Measurements from ENCODE around the gene IMMP2L. TPM values are rescaled to one million over a fixed set of nuclear protein-coding genes. Genes with fewer than 3 reads are reported as not detected.

Gene IMMP2L
- total and polyA plus RNA-seq, 2 of the 13 experiments (the other 11 are each of a cell fraction or from before 2014, with no cell fraction given), result 7.8 to 16.9 TPM

DNA sequence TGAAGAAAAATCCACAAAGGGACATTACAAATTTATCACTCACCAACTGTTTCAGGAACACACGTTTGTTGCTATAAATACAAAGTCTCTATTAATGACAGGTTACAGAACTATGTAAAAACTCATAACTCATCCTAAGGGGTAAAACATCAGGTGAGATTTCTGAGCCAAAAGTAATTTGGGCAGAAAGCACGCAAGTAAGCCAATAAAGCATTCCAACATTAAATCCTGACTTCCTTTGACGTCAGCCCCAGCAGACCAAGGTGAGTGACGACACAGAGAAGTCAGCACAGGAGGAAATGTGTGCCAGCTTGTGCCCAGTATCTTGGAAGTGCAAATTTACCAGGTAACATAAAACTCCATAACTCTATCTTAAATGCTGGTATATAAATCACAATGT, 45.7 kb downstream of the IMMP2L start:
- no peak for DNase-seq (ENCODE audit: low spot score)
- BruUV-seq (replicated peaks), result no TSS peak
- no peak for TF ChIP-seq BORCS8-MEF2B (CRISPR knock-in tag; IDR thresholded peaks at IDR 0.05)
- TF ChIP-seq IKZF5 (CRISPR knock-in tag; IDR thresholded peaks at IDR 0.05), result no peak
- no peak for TF ChIP-seq PPARG (CRISPR knock-in tag; conservative IDR thresholded peaks at IDR 0.05)
- TF ChIP-seq ZNF569 (CRISPR knock-in tag; IDR thresholded peaks at IDR 0.05; ENCODE audit: borderline replicate concordance), result no peak
- TF ChIP-seq, protein P1, sequence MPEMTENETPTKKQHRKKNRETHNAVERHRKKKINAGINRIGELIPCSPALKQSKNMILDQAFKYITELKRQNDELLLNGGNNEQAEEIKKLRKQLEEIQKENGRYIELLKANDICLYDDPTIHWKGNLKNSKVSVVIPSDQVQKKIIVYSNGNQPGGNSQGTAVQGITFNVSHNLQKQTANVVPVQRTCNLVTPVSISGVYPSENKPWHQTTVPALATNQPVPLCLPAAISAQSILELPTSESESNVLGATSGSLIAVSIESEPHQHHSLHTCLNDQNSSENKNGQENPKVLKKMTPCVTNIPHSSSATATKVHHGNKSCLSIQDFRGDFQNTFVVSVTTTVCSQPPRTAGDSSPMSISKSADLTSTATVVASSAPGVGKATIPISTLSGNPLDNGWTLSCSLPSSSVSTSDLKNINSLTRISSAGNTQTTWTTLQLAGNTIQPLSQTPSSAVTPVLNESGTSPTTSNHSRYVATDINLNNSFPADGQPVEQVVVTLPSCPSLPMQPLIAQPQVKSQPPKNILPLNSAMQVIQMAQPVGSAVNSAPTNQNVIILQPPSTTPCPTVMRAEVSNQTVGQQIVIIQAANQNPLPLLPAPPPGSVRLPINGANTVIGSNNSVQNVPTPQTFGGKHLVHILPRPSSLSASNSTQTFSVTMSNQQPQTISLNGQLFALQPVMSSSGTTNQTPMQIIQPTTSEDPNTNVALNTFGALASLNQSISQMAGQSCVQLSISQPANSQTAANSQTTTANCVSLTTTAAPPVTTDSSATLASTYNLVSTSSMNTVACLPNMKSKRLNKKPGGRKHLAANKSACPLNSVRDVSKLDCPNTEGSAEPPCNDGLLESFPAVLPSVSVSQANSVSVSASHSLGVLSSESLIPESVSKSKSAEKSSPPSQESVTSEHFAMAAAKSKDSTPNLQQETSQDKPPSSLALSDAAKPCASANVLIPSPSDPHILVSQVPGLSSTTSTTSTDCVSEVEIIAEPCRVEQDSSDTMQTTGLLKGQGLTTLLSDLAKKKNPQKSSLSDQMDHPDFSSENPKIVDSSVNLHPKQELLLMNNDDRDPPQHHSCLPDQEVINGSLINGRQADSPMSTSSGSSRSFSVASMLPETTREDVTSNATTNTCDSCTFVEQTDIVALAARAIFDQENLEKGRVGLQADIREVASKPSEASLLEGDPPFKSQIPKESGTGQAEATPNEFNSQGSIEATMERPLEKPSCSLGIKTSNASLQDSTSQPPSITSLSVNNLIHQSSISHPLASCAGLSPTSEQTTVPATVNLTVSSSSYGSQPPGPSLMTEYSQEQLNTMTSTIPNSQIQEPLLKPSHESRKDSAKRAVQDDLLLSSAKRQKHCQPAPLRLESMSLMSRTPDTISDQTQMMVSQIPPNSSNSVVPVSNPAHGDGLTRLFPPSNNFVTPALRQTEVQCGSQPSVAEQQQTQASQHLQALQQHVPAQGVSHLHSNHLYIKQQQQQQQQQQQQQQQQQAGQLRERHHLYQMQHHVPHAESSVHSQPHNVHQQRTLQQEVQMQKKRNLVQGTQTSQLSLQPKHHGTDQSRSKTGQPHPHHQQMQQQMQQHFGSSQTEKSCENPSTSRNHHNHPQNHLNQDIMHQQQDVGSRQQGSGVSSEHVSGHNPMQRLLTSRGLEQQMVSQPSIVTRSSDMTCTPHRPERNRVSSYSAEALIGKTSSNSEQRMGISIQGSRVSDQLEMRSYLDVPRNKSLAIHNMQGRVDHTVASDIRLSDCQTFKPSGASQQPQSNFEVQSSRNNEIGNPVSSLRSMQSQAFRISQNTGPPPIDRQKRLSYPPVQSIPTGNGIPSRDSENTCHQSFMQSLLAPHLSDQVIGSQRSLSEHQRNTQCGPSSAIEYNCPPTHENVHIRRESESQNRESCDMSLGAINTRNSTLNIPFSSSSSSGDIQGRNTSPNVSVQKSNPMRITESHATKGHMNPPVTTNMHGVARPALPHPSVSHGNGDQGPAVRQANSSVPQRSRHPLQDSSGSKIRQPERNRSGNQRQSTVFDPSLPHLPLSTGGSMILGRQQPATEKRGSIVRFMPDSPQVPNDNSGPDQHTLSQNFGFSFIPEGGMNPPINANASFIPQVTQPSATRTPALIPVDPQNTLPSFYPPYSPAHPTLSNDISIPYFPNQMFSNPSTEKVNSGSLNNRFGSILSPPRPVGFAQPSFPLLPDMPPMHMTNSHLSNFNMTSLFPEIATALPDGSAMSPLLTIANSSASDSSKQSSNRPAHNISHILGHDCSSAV (CRISPR knock-in tag; IDR thresholded peaks at IDR 0.05; ENCODE audit: borderline replicate concordance), result no peak
- CTCF ChIA-PET (ENCODE audit: low intra/inter-chr PET ratio, low total read pairs), result no interaction called here
- no peaks in the 10 kb centered on the region for H3K79me2 ChIP-seq (ENCODE audit: insufficient read depth, low read length)
- POLR2A ChIA-PET, result no interaction called here
- no peaks in the 10 kb centered on the region for H3K9me3 ChIP-seq (ENCODE audit: low read length)
- no peak overlapping the region for H3K4me2 ChIP-seq (ENCODE audit: low read depth, low read length)
- no peaks in the 10 kb centered on the region for H3K36me3 ChIP-seq (replicated peaks in 1 of 2; ENCODE audit: control insufficient read depth in 1 of 2, insufficient read depth in 2 of 2, low read length in 2 of 2)
- H2AFZ ChIP-seq (ENCODE audit: low read length), result no peak overlapping the region
- FAIRE-seq, result no peak
- H3K4me3 ChIP-seq (replicated peaks in 1 of 3; ENCODE audit: insufficient read depth in 1 of 3, low read depth in 2 of 3, low read length in 3 of 3), result no peak overlapping the region
- ATAC-seq, result no peak
- no peaks in the 10 kb centered on the region for H4K20me1 ChIP-seq (ENCODE audit: insufficient read depth, low read length)
- intact Hi-C loops (cut with micrococcal nuclease; ENCODE audit: unreplicated experiment), result no loop called here
- no peak overlapping the region for H3K9ac ChIP-seq (ENCODE audit: insufficient read depth, low read depth, low read length)
- WGBS (ENCODE audit: low lambda C conversion rate), result 93% methylated on average over 4 of the region's 4 CpGs
- H3K4me1 ChIP-seq (ENCODE audit: insufficient read depth, low read length), result no peaks in the 10 kb centered on the region
- no peak overlapping the region for H3K27ac ChIP-seq (ENCODE audit: extremely low read length, insufficient read depth, low read length)
- no peaks in the 10 kb centered on the region for H3K27me3 ChIP-seq (ENCODE audit: control insufficient read depth in 1 of 2, insufficient read depth in 2 of 2, low read length in 2 of 2)
- in situ Hi-C loops (cut with HindIII; ENCODE audit: extremely low pct_ligation_motif_present, low pct_unique_long_range_greater_than_20kb), result no loop called here

All from HepG2 (cell line).